Uterus (tissue), 2 donors: ENCODE data around the gene TIGAR.

Experiments used
- CTCF ChIP-seq, 4 experiments: fragments of 200-600 bp in 2 of 4; fragments of 450-650 bp in 2 of 4; sonication (generic) in 2 of 4; IDR thresholded peaks; one replicate each; pipeline ENCODE4 v1.5.1; 2016 to 2019; ENCODE audit warnings: antibody characterized with exemption in 4 of 4, mild to moderate bottlenecking in 2 of 4, moderate library complexity in 1 of 4
- POLR2A ChIP-seq, 2 donors: fragments of 450-650 bp; IDR thresholded peaks; one replicate each; pipeline ENCODE4 v1.6.1; 2016; ENCODE audit warnings: antibody characterized with exemption in 2 of 2, mild to moderate bottlenecking in 1 of 2, moderate library complexity in 1 of 2

- TF ChIP-seq CTCF (IDR thresholded peaks at IDR 0.05) = no peak
- no peak for TF ChIP-seq POLR2A (IDR thresholded peaks at IDR 0.05)
Measured at GRCh38 chr12:4278329-4279197, 42.5 kb upstream of the TIGAR start.
